WTC11 (cell line): ENCODE data around the gene ADGRV1. TPM values are rescaled to one million over a fixed set of nuclear protein-coding genes. Genes with fewer than 3 reads are reported as not detected.

Source experiments
- ATAC-seq: fragments of 200-7000 bp; cut with Tn5 transposase; 2 replicates; pipeline ENCODE4 v1.10.0; 2021; ENCODE audit warnings: mild to moderate bottlenecking, moderate library complexity
- CTCF ChIA-PET: fragments of 300-600 bp; sonication (Branson Sonifier 250); formaldehyde crosslinking; loops from one replicate; lab custom pipeline; 2021; ENCODE audit warnings: antibody characterized with exemption; lab: Charles Lee
- POLR2A ChIA-PET: fragments of 350-600 bp; sonication (Branson Sonifier 250); formaldehyde crosslinking; loops from one replicate; lab custom pipeline; 2021; ENCODE audit warnings: antibody characterized with exemption; lab: Charles Lee
- DNase-seq: peaks from one replicate; pipeline ENCODE4 v3.0.0; 2021; ENCODE audit warnings: low spot score
- H3K27ac Mint-ChIP-seq: 2 replicates; pipeline ENCODE4 v1.8.0; 2021; ENCODE audit warnings: mixed read lengths
- H3K27me3 Mint-ChIP-seq: 2 replicates; pipeline ENCODE4 v1.8.0; 2021; ENCODE audit warnings: low read depth, mild to moderate bottlenecking, moderate library complexity, mixed read lengths
- H3K36me3 Mint-ChIP-seq: 2 replicates; pipeline ENCODE4 v1.8.0; 2021; ENCODE audit warnings: mixed read lengths
- H3K4me1 Mint-ChIP-seq: 2 replicates; pipeline ENCODE4 v1.8.0; 2022; ENCODE audit warnings: mixed read lengths
- H3K4me3 Mint-ChIP-seq: 2 replicates; pipeline ENCODE4 v1.8.0; 2021; ENCODE audit warnings: mild to moderate bottlenecking, moderate library complexity, mixed read lengths
- H3K9me3 Mint-ChIP-seq: 2 replicates; pipeline ENCODE4 v1.8.0; 2021; ENCODE audit warnings: mixed read lengths
- EMX1 ChIP-seq: fragments of 250-450 bp; sonication (Bioruptor Pico); IDR thresholded peaks from 2 replicates; pipeline ENCODE4 v1.8.0; 2021; ENCODE audit warnings: mild to moderate bottlenecking
- FOXK1 ChIP-seq: sonication (generic); formaldehyde crosslinking; IDR thresholded peaks from 2 replicates; pipeline ENCODE4 v1.8.0; 2022; ENCODE audit warnings: mild to moderate bottlenecking, moderate library complexity, missing genetic modification reagents
- MYBL2 ChIP-seq: sonication (generic); formaldehyde crosslinking; IDR thresholded peaks from 2 replicates; pipeline ENCODE4 v1.8.1; 2023; ENCODE audit warnings: mild to moderate bottlenecking, moderate library complexity, missing genetic modification reagents
- NR1H2 ChIP-seq: sonication (generic); formaldehyde crosslinking; IDR thresholded peaks from 2 replicates; pipeline ENCODE4 v1.9.0; 2021; ENCODE audit warnings: mild to moderate bottlenecking, moderate library complexity, missing genetic modification reagents
- SMAD4 ChIP-seq: sonication (generic); formaldehyde crosslinking; IDR thresholded peaks from 2 replicates; pipeline ENCODE4 v1.8.0; 2022; ENCODE audit warnings: mild to moderate bottlenecking, missing genetic modification reagents
- SOX15 ChIP-seq: fragments of 250-450 bp; sonication (Bioruptor Pico); IDR thresholded peaks from 2 replicates; pipeline ENCODE4 v1.9.0; 2021; ENCODE audit warnings: mild to moderate bottlenecking
- TEAD1 ChIP-seq: sonication (generic); formaldehyde crosslinking; IDR thresholded peaks from 2 replicates; pipeline ENCODE4 v1.8.0; 2022; ENCODE audit warnings: mild to moderate bottlenecking, missing genetic modification reagents
- ZNF396 ChIP-seq: fragments of 250-450 bp; sonication (Bioruptor Pico); IDR thresholded peaks from 2 replicates; pipeline ENCODE4 v1.8.0; 2021; ENCODE audit warnings: mild to moderate bottlenecking, moderate library complexity, borderline replicate concordance
- ZNF416 ChIP-seq: fragments of 250-450 bp; sonication (Bioruptor Pico); IDR thresholded peaks from 2 replicates; pipeline ENCODE4 v1.9.0; 2021; ENCODE audit warnings: mild to moderate bottlenecking, inconsistent platforms
- total RNA-seq: library from RNA; stranded (reverse); gene quantifications from 3 replicates; pipeline ENCODE4 v1.2.3, GENCODE V29; 2021
- TF ChIP-seq, protein P1 (sequence below): sonication (generic); formaldehyde crosslinking; IDR thresholded peaks from 2 replicates; pipeline ENCODE4 v1.8.1; 2023; ENCODE audit warnings: mild to moderate bottlenecking, missing genetic modification reagents, borderline replicate concordance
- TF ChIP-seq, protein P2 (sequence below): fragments of 250-450 bp; sonication (Bioruptor Pico); IDR thresholded peaks from 2 replicates; pipeline ENCODE4 v1.8.0; 2021; ENCODE audit warnings: mild to moderate bottlenecking
- TF ChIP-seq, protein P3 (sequence below): sonication (generic); formaldehyde crosslinking; IDR thresholded peaks from 2 replicates; pipeline ENCODE4 v1.8.1; 2022; ENCODE audit warnings: mild to moderate bottlenecking, missing genetic modification reagents, moderate library complexity, borderline replicate concordance
- TF ChIP-seq, protein P4 (sequence below): sonication (generic); formaldehyde crosslinking; IDR thresholded peaks from 2 replicates; pipeline ENCODE4 v1.8.0; 2022; ENCODE audit warnings: mild to moderate bottlenecking, missing genetic modification reagents
- TF ChIP-seq, protein P5 (sequence below): sonication (generic); formaldehyde crosslinking; IDR thresholded peaks from 2 replicates; pipeline ENCODE4 v1.8.1; 2022; ENCODE audit warnings: low read depth, missing genetic modification reagents, borderline replicate concordance
- TF ChIP-seq, protein P6 (sequence below): sonication (generic); formaldehyde crosslinking; IDR thresholded peaks from 2 replicates; pipeline ENCODE4 v1.8.0; 2022; ENCODE audit warnings: mild to moderate bottlenecking, missing genetic modification reagents
- TF ChIP-seq, protein P7 (sequence below): sonication (generic); formaldehyde crosslinking; IDR thresholded peaks from 2 replicates; pipeline ENCODE4 v1.8.0; 2022; ENCODE audit warnings: missing genetic modification reagents
- TF ChIP-seq, protein P8 (sequence below): sonication (generic); formaldehyde crosslinking; IDR thresholded peaks from 2 replicates; pipeline ENCODE4 v1.8.1; 2023; ENCODE audit warnings: mild to moderate bottlenecking, missing genetic modification reagents, moderate library complexity

Gene ADGRV1
- total RNA-seq, 1 experiment from 2014 or later, result 74.5 TPM

DNA sequence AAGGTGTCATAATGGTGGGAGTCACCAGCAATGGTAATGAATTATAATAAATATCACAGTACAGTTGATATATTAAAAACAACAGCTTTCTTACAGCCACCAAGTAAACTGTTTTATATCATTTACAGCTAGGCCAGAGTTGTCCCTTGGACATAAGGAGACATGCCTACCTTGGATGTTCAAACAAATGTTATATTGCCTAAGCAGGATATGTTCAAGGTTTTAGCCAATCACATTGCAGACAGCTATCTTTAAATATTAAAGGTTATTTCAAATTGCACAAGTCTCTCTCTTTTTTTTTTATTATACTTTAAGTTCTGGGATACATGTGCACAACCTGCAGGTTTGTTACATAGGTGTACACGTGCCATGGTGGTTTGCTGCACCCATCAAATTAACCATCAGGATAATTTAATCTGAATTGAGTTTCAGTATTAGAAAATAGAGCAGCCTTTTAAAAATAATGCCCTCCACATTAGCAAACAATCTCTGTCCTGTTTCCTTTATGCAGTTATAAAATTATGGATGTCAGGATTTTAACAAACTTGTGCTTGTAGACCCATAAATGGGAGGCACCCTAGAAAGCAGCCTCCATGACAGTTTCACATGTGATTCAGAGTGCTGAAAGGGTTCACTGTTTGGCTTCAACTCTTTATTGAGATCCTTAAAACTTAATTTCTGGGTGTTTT, 483.8 kb downstream of the ADGRV1 start (continued):
- TF ChIP-seq, protein P1, sequence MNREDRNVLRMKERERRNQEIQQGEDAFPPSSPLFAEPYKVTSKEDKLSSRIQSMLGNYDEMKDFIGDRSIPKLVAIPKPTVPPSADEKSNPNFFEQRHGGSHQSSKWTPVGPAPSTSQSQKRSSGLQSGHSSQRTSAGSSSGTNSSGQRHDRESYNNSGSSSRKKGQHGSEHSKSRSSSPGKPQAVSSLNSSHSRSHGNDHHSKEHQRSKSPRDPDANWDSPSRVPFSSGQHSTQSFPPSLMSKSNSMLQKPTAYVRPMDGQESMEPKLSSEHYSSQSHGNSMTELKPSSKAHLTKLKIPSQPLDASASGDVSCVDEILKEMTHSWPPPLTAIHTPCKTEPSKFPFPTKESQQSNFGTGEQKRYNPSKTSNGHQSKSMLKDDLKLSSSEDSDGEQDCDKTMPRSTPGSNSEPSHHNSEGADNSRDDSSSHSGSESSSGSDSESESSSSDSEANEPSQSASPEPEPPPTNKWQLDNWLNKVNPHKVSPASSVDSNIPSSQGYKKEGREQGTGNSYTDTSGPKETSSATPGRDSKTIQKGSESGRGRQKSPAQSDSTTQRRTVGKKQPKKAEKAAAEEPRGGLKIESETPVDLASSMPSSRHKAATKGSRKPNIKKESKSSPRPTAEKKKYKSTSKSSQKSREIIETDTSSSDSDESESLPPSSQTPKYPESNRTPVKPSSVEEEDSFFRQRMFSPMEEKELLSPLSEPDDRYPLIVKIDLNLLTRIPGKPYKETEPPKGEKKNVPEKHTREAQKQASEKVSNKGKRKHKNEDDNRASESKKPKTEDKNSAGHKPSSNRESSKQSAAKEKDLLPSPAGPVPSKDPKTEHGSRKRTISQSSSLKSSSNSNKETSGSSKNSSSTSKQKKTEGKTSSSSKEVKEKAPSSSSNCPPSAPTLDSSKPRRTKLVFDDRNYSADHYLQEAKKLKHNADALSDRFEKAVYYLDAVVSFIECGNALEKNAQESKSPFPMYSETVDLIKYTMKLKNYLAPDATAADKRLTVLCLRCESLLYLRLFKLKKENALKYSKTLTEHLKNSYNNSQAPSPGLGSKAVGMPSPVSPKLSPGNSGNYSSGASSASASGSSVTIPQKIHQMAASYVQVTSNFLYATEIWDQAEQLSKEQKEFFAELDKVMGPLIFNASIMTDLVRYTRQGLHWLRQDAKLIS, result no peak

DNA sequence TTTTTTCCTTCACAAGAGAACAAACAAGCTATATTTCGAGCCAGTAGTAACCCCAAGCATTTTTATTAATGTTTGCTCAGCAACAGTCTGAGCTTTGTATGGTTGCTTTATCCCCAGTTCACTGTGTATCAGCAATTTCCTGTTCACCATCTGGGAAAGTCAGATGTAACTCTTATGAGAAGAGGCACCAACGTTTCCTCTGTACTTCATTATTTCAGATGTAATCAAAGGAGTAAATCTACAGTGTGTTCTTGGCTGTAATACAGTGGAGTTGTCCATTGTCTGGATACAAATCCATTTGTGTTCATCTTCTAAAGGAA, 484.3 kb downstream of the ADGRV1 start:
- Mint-ChIP-seq H3K27me3 (no peaks in the 10 kb centered on the region), H3K27ac (no peak overlapping the region), H3K36me3 (peaks cover 28% of the 10 kb centered on the region), H3K4me1 (peaks cover 21% of the 10 kb centered on the region), H3K4me3 (no peak overlapping the region), H3K9me3 (peaks cover 26% of the 10 kb centered on the region)
- POLR2A ChIA-PET, result no interaction called here
- no peak for ATAC-seq
- TF ChIP-seq, protein P2, sequence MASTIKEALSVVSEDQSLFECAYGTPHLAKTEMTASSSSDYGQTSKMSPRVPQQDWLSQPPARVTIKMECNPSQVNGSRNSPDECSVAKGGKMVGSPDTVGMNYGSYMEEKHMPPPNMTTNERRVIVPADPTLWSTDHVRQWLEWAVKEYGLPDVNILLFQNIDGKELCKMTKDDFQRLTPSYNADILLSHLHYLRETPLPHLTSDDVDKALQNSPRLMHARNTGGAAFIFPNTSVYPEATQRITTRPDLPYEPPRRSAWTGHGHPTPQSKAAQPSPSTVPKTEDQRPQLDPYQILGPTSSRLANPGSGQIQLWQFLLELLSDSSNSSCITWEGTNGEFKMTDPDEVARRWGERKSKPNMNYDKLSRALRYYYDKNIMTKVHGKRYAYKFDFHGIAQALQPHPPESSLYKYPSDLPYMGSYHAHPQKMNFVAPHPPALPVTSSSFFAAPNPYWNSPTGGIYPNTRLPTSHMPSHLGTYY, result no peak
- TF ChIP-seq, protein P3, sequence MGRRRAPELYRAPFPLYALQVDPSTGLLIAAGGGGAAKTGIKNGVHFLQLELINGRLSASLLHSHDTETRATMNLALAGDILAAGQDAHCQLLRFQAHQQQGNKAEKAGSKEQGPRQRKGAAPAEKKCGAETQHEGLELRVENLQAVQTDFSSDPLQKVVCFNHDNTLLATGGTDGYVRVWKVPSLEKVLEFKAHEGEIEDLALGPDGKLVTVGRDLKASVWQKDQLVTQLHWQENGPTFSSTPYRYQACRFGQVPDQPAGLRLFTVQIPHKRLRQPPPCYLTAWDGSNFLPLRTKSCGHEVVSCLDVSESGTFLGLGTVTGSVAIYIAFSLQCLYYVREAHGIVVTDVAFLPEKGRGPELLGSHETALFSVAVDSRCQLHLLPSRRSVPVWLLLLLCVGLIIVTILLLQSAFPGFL (CRISPR knock-in tag), result no peak
- TF ChIP-seq, protein P4, sequence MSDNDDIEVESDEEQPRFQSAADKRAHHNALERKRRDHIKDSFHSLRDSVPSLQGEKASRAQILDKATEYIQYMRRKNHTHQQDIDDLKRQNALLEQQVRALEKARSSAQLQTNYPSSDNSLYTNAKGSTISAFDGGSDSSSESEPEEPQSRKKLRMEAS, result no peak
- TF ChIP-seq, protein P5, sequence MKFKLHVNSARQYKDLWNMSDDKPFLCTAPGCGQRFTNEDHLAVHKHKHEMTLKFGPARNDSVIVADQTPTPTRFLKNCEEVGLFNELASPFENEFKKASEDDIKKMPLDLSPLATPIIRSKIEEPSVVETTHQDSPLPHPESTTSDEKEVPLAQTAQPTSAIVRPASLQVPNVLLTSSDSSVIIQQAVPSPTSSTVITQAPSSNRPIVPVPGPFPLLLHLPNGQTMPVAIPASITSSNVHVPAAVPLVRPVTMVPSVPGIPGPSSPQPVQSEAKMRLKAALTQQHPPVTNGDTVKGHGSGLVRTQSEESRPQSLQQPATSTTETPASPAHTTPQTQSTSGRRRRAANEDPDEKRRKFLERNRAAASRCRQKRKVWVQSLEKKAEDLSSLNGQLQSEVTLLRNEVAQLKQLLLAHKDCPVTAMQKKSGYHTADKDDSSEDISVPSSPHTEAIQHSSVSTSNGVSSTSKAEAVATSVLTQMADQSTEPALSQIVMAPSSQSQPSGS (CRISPR knock-in tag), result no peak
- TF ChIP-seq, protein P6, sequence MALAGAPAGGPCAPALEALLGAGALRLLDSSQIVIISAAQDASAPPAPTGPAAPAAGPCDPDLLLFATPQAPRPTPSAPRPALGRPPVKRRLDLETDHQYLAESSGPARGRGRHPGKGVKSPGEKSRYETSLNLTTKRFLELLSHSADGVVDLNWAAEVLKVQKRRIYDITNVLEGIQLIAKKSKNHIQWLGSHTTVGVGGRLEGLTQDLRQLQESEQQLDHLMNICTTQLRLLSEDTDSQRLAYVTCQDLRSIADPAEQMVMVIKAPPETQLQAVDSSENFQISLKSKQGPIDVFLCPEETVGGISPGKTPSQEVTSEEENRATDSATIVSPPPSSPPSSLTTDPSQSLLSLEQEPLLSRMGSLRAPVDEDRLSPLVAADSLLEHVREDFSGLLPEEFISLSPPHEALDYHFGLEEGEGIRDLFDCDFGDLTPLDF, result no peak
- TF ChIP-seq TEAD1 (CRISPR knock-in tag) (no peak), FOXK1 (no peak), NR1H2 (CRISPR knock-in tag) (no peak), ZNF396 (CRISPR knock-in tag) (no peak), ZNF416 (CRISPR knock-in tag) (no peak), MYBL2 (CRISPR knock-in tag) (no peak), SOX15 (CRISPR knock-in tag) (no peak), SMAD4 (CRISPR knock-in tag) (no peak), EMX1 (CRISPR knock-in tag) (no peak)
- TF ChIP-seq, protein P7, sequence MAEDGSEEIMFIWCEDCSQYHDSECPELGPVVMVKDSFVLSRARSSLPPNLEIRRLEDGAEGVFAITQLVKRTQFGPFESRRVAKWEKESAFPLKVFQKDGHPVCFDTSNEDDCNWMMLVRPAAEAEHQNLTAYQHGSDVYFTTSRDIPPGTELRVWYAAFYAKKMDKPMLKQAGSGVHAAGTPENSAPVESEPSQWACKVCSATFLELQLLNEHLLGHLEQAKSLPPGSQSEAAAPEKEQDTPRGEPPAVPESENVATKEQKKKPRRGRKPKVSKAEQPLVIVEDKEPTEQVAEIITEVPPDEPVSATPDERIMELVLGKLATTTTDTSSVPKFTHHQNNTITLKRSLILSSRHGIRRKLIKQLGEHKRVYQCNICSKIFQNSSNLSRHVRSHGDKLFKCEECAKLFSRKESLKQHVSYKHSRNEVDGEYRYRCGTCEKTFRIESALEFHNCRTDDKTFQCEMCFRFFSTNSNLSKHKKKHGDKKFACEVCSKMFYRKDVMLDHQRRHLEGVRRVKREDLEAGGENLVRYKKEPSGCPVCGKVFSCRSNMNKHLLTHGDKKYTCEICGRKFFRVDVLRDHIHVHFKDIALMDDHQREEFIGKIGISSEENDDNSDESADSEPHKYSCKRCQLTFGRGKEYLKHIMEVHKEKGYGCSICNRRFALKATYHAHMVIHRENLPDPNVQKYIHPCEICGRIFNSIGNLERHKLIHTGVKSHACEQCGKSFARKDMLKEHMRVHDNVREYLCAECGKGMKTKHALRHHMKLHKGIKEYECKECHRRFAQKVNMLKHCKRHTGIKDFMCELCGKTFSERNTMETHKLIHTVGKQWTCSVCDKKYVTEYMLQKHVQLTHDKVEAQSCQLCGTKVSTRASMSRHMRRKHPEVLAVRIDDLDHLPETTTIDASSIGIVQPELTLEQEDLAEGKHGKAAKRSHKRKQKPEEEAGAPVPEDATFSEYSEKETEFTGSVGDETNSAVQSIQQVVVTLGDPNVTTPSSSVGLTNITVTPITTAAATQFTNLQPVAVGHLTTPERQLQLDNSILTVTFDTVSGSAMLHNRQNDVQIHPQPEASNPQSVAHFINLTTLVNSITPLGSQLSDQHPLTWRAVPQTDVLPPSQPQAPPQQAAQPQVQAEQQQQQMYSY, result no peak
- TF ChIP-seq, protein P8, sequence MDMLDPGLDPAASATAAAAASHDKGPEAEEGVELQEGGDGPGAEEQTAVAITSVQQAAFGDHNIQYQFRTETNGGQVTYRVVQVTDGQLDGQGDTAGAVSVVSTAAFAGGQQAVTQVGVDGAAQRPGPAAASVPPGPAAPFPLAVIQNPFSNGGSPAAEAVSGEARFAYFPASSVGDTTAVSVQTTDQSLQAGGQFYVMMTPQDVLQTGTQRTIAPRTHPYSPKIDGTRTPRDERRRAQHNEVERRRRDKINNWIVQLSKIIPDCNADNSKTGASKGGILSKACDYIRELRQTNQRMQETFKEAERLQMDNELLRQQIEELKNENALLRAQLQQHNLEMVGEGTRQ (CRISPR knock-in tag), result no peak
- no peak for DNase-seq
- CTCF ChIA-PET, result no interaction called here
